ENCODE measurements around the gene RNF220.

RNF220 gene

DNA sequence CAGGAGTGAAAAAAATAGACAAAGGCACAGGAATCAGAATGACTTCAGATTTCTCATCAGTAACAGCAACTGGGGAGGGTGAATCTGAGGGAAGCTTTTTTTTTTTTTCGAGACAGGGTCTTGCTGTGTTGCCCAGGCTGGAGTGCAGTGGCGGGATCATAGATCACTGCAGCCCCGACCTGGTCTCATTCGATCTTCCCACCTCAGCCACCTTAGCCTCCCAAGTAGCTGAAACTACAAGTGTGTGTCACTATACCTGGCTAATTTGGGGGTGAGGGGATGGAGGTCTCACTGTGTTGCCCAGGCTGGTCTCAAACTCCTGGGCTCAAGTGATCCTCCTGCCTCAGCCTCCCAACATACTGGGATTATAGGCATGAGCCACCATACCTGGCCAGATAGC, 280.2 kb downstream of the RNF220 start:
- DNase-seq (ENCODE audit: extremely low read depth, low read depth), result no peak
- no peak overlapping the region for H3K4me3 ChIP-seq (replicated peaks; ENCODE audit: low read depth, low read length)
- TF ChIP-seq, protein P1, sequence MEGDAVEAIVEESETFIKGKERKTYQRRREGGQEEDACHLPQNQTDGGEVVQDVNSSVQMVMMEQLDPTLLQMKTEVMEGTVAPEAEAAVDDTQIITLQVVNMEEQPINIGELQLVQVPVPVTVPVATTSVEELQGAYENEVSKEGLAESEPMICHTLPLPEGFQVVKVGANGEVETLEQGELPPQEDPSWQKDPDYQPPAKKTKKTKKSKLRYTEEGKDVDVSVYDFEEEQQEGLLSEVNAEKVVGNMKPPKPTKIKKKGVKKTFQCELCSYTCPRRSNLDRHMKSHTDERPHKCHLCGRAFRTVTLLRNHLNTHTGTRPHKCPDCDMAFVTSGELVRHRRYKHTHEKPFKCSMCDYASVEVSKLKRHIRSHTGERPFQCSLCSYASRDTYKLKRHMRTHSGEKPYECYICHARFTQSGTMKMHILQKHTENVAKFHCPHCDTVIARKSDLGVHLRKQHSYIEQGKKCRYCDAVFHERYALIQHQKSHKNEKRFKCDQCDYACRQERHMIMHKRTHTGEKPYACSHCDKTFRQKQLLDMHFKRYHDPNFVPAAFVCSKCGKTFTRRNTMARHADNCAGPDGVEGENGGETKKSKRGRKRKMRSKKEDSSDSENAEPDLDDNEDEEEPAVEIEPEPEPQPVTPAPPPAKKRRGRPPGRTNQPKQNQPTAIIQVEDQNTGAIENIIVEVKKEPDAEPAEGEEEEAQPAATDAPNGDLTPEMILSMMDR (IDR thresholded peaks at IDR 0.05; ENCODE audit: low read depth, low read length, missing control alignments), result no peak

- TF ChIP-seq, protein P1 (IDR thresholded peaks at IDR 0.05; ENCODE audit: low read depth, low read length, missing control alignments), result no peak
These were observed 280.8 kb downstream of the RNF220 start for GRCh38 chr1:44685881-44686280.

DNA sequence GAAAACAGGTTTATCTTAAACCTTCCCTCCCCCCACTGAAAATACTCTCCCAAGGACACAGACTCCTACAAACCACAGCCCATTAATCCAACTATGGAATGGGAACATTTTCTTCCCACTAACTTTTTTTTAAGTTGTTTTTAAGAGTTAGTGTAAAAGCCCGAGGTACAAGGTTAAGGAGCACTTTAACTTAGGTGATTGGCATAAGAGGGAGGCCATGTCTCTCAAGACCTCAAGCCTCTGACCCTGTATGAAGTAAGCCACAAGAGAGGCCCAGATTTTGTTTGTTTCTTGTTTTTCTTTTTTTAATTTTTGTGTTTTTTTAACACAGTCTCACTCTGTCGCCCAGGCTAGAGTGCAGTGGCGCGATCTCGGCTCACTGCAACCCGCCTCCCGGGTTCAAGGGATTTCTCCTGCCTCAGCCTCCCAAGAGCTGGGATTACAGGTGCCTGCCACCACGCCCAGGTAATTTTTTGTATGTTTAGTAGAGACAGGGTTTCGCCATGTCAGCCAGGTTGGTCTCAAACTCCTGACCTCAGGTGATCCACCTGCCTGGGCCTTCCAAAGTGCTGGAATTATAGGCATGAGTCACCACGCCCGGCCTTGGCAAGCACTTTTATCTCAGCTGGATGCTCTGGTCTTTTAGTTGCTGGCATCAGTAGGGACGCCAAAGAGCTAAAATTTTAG, 283.8 kb downstream of the RNF220 start:
- TF ChIP-seq, protein P1 (IDR thresholded peaks at IDR 0.05; ENCODE audit: low read depth, low read length, missing control alignments), result no peak
- no peak for DNase-seq (ENCODE audit: extremely low read depth, low read depth)
- no peak overlapping the region for H3K4me3 ChIP-seq (replicated peaks; ENCODE audit: low read depth, low read length)

More at GRCh38 chr1:44685881-44686280, 280.8 kb downstream of the RNF220 start:
- no peak for DNase-seq (ENCODE audit: extremely low read depth, low read depth)
- no peak overlapping the region for H3K4me3 ChIP-seq (replicated peaks; ENCODE audit: low read depth, low read length)

DNA sequence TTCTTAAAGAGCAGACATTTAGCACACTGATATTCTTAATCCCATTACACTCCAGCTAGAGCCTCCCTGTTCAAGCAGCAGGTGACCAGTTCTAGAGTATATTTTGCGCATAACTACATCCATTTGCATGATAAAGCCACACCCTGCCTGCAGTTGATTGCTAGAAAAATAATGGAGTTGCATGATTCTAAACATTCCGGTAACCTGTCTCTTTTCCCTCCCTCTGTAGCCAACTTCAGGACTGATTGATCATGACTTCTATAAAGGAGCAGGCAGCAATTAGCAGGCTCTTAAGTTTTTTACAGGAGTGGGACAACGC, 284.4 kb downstream of the RNF220 start:
- TF ChIP-seq, protein P1 (IDR thresholded peaks at IDR 0.05; ENCODE audit: low read depth, low read length, missing control alignments), result no peak
- no peak overlapping the region for H3K4me3 ChIP-seq (replicated peaks; ENCODE audit: low read depth, low read length)
- DNase-seq (ENCODE audit: extremely low read depth, low read depth), result no peak

- no peak for DNase-seq (ENCODE audit: extremely low read depth, low read depth)
- TF ChIP-seq, protein P1 (IDR thresholded peaks at IDR 0.05; ENCODE audit: low read depth, low read length, missing control alignments), result no peak
- H3K4me3 ChIP-seq (replicated peaks; ENCODE audit: low read depth, low read length), result no peak overlapping the region
These were observed 288.1 kb downstream of the RNF220 start for GRCh38 chr1:44693159-44693558.

GRCh38 chr1:44693900-44694299, 288.8 kb downstream of the RNF220 start:
- TF ChIP-seq, protein P1 (IDR thresholded peaks at IDR 0.05; ENCODE audit: low read depth, low read length, missing control alignments), result no peak
- DNase-seq (ENCODE audit: extremely low read depth, low read depth), result no peak

More at GRCh38 chr1:44693900-44694299, 288.8 kb downstream of the RNF220 start:
- H3K4me3 ChIP-seq (replicated peaks; ENCODE audit: low read depth, low read length), result no peak overlapping the region

All from HFF-Myc (cell line).